CD4-positive, alpha-beta T cell treated with Interleukin-10 for 1 hour (primary cell): Measurements from ENCODE around the gene PTPRU.

Experiments used
- DNase-seq: peaks from one replicate; pipeline ENCODE4 v3.0.0-alpha.2; 2020

The PTPRU gene

DNA sequence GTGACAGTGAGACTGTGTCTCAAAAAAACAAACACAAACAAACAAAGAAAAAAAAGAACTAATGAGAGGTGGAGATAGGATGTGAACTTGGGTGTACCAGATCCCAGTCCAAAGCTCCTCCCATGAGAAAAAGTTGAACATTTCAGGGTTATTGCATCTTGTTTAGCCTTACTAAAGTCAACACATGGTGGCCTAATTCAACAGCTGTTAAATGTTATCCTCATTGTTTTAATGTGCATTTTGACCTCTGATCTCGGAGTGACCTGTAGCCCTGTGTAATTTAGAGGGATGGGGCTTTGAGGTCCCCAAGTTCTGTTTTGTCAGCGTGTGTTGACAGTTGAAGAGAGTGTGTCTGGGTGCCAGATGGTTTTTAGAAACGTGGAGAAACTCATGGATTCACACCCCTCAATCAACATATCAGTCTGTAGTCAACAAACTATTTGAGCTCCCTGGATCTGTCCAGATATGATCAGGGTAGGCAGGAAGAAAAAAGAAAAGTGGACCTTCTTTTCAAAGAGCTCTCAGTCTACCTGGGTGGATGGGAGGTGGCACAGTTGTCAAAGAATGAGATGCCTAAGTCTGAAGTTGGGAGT is 34.7 kb downstream of the PTPRU start:
- DNase-seq = no peak

DNA sequence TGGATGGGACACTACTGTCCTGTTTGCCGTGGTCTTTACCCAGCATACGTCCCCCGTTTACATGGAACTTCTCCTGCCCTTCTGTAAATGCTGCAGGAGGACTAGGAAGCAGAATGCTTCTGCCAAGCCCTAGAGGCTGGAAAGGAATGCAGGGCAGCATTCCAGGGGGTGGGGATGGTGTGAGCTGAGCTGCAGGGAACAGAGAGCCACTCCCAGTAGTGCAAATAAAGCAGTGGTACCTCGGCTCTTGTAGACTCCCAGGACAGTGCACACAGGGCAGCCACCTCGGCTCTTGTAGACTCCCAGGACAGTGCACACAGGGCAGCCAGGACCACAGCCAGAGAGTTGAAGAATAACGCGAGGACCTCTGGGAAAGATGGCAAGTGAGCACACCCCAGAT is 35.4 kb downstream of the PTPRU start:
- DNase-seq = no peak

DNA sequence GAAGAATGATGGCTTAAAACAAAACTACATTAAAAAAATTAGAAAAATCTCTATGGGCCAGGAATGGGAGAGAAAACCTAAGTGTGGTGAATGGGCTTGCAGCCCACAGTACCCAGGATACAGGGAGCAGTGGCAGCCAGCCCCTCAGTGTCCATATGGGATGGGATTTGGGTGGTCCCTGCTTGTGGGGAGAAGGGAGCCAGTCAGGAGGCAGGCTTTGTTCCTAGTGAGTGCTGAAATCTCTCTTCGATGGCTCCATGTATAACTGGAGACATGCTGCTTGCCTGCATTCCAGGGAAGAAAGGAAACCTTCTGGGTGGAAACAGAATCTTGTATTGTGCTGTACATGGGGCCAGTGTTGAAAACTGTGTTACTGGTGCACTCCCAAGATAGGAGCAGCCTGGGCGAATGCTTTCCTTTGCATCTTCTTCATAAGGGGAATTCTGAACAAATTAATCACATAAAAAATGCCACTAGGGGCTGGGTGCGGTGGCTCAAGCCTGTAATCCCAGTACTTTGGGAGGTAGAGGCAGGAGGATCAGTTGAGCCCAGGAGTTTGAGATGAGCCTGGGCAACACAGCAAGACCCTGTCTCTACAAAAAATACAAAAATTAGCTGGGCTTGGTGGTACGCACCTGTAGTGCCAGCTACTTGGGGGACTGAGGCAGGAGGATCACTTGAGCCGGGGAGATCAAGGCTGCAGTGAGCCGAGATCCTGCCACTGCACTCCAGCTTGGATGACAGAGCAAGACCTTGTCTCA is 36.0 kb downstream of the PTPRU start:
- DNase-seq = no peak

DNA sequence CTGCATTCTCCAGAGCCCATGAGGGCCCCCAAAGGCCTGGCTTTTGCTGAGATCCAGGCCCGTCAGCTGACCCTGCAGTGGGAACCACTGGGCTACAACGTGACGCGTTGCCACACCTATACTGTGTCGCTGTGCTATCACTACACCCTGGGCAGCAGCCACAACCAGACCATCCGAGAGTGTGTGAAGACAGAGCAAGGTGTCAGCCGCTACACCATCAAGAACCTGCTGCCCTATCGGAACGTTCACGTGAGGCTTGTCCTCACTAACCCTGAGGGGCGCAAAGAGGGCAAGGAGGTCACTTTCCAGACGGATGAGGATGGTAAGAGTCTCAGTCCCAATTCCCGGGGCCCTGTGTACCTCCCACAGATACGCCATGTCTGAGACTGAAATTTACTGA is 39.1 kb downstream of the PTPRU start:
- no peak for DNase-seq

DNA sequence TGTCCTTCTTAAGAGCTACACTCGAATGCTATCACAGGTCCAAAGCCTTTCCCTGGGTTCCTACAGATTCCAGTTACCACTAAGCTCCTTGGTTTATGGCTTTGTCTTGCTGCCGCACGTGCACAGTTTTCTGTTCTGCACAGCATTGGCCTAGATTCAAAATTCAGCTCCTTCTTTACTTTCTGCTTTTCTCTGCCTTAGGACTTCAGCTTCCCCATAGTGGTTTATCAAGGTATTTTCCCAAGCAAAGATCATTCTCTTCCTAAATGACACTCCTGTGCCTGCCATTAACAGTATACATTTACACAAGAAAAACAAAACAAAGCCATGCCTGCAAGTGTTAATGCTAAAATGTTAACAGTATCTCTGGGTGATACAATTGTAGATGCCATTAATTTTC is 41.8 kb downstream of the PTPRU start:
- DNase-seq = no peak

DNA sequence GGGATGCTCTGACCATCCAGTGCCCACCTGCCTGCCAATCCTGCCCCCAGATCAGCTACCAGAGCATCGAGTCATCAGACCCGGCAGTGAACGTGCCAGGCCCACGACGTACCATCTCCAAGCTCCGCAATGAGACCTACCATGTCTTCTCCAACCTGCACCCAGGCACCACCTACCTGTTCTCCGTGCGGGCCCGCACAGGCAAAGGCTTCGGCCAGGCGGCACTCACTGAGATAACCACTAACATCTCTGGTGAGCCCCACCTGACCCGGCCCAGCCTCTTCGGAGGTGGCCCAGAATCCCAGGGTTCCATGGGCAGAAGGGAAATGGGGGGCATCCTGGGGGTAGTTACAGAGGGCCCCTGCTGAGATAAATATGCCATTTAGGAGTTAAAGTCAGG is 43.1 kb downstream of the PTPRU start:
- DNase-seq = no peak

DNA sequence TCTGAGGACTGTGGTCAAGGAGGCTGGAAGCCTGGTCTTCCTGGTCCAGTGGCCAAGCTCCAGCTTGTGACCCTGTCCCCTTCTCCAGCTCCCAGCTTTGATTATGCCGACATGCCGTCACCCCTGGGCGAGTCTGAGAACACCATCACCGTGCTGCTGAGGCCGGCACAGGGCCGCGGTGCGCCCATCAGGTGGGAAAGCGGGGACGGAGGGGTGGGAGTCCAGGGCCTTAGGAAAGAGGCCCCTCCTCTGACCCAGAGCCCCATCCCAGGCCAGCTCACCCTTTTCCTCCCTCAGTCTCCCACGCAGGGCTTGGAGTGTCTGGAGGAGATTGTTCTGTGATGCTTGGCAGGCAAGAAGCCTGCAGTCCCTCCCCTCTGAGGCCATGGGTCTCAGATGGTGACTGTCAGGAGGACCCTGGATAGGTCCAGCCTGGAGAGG is 43.6 kb downstream of the PTPRU start:
- DNase-seq = no peak

DNA sequence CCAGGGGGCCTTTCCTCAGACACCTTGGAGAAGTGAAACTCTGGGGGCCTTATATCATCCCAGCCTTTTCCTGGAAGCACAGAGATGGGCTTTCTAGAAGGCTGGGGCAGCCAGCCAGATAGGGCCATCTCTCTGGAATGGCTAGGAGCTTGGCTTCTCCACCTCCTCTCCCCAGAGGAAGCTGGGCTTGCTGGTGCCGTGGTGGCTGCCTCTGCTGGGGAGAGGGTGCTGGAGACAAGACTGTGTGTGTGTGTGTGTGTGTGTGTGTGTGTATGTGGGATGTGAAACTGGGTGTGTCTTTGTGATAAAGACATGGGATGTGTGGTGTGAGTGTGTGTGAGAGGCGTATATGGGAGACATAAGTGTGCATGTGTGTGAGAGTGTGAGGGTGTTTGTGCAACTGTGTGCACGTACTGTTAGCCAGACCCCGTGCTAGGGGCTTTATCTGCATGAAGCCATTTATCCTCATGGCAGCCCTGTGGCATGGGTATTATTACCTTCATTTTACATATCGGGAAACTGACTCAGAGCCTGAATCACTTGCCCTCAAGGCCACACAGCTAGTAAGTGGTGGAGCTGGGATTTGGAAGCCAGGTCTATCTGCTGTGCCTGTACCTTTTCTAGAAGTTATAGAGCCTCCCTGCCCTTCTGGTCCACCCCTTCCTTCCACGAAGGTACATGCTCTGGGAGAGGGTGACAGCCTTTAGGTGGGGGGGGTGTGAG is 44.2 kb downstream of the PTPRU start:
- no peak for DNase-seq

DNA sequence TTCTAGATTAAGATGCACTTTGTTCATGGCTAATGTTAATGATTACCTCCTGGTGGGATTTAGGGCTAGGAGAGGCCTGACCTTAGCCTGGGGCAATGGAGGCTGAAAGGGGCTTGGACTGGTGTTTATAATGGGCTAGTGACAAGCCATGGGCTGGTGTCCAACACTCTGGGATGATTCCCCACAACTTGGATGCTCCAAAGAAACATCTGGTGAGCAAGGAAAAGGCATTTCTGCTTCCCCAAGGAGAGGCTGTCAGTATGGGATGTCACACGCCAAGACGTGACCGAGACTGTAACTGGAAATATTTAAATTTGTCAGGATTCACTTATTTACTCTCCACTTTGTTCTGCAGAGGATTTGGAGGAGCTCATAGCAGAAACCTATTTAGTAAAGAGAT is 45.2 kb downstream of the PTPRU start:
- no peak for DNase-seq

DNA sequence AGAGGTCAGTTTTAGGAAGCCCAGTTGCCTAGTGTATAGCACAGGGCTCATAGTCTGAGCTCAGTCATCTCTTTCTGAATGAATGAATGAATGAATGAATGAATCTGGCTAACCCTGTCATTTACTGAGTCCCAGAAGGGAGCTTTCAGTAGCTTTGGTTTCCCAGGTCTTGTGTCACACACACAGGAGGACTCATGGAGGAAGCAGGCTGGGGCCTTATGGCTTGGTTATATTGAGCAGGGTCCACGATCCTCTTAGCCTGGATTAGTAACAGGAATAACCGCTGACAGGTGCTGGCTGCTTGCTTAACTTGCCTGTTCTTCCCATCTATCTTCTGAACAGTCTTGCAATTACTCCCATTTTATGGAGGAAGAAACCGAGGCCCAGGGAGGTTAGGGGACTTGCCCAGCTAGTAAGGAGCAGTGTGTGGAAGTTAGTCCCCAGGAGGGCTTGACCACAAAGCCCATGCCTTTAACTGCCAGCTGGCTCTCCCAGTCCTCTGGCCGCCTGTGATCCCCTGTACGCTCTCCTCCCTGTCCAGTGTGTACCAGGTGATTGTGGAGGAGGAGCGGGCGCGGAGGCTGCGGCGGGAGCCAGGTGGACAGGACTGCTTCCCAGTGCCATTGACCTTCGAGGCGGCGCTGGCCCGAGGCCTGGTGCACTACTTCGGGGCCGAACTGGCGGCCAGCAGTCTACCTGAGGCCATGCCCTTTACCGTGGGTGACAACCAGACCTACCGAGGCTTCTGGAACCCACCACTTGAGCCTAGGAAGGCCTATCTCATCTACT is 46.0 kb downstream of the PTPRU start:
- DNase-seq = no peak

DNA sequence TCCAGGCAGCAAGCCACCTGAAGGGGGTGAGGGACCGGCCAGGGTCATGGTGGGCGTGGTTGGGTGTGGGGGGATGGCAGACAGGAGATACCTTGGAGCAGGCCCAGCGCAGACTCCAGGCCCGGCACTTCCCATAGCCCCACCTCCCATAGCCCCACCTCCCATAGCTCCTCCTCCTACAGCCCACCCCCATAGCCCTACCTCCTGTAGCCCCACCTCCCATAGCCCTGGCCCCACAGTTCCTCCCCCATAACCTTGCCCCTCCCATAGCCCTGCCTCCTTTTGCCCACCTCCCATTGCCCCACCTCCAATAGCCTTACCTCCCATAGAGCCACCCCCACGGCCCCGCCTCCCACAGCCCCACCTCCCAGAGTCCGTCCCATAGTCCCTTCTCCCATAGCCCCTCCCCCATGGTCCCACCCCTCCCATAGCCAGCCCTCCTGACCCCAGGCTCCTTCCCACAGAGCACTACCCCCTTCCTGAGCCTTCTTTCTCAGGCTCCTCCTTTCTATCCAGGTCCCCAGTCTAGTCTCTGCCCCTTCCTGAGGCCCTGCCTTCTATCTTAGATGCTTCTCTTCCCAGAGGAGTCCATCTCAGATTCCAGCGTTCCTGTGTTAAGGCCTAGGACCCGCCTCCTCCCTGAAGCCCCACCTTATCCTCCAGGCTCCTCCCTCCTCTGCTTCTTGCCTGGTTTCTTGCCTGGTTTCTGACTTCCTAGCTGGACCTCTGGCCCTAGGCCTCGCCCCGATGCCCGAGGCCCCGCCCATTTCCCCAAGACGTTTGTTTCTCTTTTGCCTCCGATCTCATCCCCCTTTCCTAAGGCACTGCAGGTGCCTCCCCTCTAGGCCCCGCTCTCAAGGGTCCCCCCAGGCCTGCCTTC is 46.8 kb downstream of the PTPRU start:
- DNase-seq = peak; percentile 11

DNA sequence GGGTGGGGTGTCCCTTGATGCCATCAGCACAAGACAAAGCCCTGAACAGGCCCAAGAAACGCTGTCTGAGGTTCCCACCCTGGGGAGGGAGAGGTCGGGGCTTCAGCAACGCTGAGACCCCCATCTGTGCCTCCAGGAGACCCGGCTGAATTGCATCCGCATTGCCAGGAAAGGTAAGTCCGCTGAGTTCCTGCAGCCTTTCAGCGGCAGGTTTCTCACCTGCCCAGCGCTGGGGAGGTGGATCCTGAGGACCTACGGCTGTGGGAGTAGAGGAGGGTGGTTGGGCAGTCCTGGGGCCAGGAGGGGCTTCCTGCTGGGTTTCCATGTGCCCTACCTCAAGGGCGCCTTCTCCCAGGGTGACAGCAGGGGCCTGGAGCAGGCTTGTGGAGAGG is 47.5 kb downstream of the PTPRU start:
- no peak for DNase-seq

DNA sequence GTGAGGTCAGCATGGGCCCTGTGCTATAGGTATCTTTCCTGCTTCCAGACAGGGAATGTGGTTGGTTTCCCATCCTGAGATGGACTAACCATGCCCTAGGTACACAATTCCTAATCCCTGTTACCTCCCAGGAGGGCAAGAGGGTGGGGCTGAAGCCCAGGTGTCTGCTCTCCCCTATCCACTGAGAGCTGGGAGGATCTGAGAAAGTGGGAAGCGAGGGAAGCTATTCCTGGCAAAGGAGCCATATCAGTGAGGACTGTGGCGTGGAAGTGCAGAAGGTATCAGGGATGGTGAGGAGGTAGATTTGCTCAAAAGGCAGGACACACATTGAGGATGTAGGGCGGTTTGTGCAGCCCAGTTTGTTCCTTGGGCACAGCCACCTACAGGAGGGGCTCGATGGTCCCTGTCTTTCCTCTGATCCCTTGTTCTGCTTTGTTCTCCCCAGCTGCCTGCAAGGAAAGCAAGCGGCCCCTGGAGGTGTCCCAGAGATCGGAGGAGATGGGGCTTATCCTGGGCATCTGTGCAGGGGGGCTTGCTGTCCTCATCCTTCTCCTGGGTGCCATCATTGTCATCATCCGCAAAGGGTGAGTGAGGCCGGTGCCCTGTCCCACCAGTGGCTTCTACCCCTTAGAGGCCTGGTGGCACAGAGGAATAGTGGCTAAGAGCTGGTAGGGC is 48.1 kb downstream of the PTPRU start:
- no peak for DNase-seq

DNA sequence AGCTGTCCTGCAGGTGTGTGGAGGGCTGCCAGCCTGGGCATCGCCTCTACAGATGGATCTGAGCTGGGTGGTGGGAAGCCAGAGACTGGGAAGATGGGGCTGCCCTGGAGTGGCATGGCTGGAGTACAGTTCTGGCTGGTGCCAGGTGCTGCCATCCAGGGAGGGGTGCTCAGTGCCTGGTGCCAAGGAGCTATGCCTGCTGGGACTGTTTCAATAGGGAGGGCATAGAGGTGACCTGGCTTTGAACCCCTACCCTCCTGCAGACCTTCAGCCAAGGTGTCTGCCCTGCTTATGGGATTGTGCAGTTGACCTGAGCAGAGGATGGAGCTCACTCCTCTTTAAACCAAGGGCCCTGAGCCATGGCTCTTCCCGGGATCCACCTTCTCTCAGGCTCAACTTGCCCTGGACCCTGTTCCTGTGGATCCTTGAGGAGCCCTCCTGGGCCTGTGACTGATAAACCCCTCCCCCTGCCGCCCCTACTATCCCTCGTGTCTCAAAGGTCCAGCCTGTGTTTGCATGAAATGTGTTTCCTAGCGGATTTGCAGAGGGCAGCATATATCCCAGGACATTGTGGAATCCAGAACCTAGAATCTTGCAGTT is 48.7 kb downstream of the PTPRU start:
- DNase-seq = no peak

DNA sequence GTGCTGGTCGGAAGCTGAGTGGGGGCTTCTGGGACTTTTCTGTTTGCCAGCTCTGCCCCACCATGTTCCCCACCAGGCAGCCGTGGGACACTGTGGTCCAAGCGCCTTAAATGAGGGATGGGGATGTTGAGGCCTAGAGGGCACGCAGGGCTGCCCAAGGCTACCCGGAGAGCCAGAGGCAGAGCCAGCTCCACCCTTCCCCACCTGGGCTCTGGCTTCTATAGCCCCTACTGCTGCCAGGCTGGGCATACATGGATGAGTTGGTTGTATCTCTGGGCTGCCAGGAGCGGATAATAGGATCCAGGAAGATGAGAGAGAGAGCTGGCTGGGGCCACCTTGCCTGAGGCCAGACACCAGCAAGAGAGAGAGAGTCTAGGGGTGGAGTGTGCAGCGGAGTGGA is 49.4 kb downstream of the PTPRU start:
- DNase-seq = no peak

DNA sequence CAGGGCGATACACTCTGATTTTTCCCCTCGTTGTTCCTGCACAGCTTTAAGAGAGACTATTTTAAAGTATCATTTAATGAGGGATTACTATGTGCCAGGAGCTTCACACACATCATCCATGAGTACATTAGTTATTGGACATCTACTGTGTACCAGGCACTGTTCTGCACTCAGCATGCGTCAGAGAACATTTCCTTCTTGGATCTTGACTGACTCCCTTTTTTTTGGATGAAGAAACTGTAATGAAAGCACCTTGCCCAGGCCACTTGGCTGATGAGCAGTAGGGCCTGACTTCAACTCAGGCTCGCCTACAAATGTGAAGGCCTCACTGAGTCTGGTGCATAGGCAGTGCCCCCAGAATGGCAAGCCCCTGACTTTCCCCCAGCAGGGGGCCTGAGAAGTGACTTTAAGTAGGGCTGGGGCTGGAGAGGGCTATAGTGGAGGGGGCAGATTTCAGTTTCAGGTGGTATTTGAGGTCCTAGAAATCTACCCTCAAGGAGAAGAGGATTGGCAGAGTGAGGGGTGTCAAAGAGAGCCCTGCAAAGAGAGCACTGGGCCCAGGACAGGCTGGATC is 50.0 kb downstream of the PTPRU start:
- no peak for DNase-seq

DNA sequence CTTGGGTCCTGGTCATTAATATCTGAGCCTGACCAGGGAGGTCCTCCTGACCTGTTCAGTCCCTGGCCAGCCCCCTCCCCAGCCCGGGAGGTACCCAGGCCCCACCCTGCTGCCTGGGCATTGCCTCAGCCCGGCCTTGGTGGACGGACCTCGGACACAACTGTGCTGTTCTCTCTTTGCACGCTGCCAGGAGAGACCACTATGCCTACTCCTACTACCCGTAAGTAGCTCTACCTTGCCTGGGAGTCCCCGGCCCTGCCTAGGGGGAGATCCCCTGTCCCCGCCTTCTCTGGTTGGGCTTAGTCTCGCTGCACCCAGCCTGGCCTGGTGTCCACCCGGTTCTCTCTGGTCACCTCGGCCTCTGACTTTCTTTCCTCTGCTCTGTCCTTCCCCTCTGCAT is 53.2 kb downstream of the PTPRU start:
- no peak for DNase-seq

DNA sequence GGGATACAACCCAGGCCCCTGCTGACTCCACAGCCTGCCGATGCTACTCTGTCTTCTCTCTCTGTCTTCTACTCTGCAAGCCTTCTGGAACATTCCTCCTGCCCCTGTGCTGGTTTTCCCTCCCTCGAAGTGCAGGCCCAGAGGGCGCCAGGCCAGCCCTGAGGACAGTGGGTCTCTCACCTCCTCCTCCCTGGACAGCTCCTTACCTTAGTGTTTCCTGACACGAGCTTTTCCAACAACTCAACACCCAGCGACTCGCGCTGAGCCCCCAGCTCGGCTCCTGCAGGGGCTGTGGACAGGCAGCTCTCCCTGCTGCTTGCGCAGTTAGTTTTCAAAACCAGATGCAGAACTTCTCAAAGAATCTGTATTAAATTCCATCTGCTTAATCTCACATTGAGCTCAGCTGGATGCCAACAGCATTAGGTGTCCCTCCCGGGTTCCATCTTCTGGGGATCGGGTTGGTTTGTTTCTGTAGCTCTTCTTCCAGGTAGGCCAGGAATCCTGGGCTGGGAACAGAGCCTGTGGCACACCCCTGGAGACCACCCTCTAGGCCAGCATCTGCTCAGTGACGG is 54.2 kb downstream of the PTPRU start:
- no peak for DNase-seq

DNA sequence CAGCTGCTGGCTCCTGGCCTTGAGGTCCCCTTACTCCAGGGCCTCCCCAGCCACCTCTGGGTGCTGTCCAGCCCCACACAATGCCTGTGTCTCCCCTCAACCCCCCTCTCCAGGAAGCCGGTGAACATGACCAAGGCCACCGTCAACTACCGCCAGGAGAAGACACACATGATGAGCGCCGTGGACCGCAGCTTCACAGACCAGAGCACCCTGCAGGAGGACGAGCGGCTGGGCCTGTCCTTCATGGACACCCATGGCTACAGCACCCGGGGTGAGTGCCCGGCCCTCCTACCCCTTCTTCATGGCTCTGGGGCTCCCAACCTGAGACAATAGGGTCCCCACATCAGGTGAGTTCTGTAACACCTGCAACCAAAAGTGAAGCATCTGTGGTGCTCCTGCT is 55.4 kb downstream of the PTPRU start:
- no peak for DNase-seq

DNA sequence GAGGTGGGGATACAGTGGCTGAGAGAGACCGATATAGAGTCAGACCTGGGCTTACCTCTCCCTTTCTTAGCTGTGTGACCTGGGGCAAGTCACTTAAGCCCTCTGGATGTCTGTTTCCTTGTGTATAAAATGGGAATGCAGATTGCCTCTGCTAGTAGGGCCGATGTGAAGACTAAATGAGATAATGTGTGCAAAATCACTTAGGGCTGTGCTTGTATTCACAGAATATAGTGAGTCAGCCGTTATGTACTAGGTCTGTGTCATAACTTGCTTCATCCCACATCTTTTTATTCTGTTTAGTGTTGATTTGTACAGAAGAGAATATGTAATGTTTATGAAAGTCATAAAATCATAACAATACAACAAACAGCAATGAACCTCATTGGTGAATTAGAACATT is 56.0 kb downstream of the PTPRU start:
- no peak for DNase-seq

DNA sequence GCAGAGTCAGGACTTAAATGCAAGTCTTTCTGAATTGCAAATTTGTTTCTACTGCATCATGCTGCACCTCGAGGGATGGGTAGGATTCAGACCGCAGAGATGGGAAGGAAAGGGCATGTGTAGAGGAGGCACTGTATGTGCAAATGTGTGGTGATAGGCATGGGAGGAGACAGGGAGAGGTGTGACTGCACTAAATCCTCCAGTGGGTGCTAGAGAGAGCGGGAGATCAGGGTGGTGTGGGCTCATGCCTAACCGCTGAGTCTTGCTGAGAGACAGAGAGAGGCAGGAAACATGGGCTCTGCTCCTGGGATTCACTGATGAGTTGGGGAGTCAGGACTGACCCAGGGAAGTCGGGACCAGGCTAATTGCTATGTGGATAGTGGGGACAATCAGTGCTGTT is 61.1 kb downstream of the PTPRU start:
- no peak for DNase-seq
